T-helper 9 cell (primary cell): ENCODE data around the gene LMX1B.
"Not testable (repeated sequence)": the region's sequence is repeated elsewhere in the genome, so short reads cannot be mapped to it uniquely, and the experiment has no call there.

ENCODE experiments used
- DNase-seq: peaks from one replicate; pipeline ENCODE4 v3.0.0-alpha.2; 2020

LMX1B gene

GRCh38 chr9:126699401-126699881 lies 85.7 kb downstream of the LMX1B start:
- no peak for DNase-seq

GRCh38 chr9:126700296-126700695 lies 86.6 kb downstream of the LMX1B start:
- no peak for DNase-seq

- DNase-seq: no peak
Measured at GRCh38 chr9:126700903-126701812, 87.4 kb downstream of the LMX1B start.

- no peak for DNase-seq
Measured at GRCh38 chr9:126701813-126702140, 88.0 kb downstream of the LMX1B start.

- peak; percentile 38 for DNase-seq
Measured at GRCh38 chr9:126702151-126703001, 88.6 kb downstream of the LMX1B start.

- no peak for DNase-seq
Measured at GRCh38 chr9:126703002-126703865, 89.5 kb downstream of the LMX1B start.

- no peak for DNase-seq
Measured at GRCh38 chr9:126703866-126704156, 90.1 kb downstream of the LMX1B start.

- no peak for DNase-seq
Measured at GRCh38 chr9:126704157-126704891, 90.6 kb downstream of the LMX1B start.

GRCh38 chr9:126704892-126705766 lies 91.4 kb downstream of the LMX1B start:
- DNase-seq: peak; percentile 84

GRCh38 chr9:126705767-126706697 lies 92.3 kb downstream of the LMX1B start:
- DNase-seq: peak; percentile 71

- no peak for DNase-seq
Measured at GRCh38 chr9:126706698-126707053, 92.9 kb downstream of the LMX1B start.

- DNase-seq: no peak
Measured at GRCh38 chr9:126707083-126707482, 93.4 kb downstream of the LMX1B start.

GRCh38 chr9:126707712-126708111 lies 94.0 kb downstream of the LMX1B start:
- DNase-seq: not testable (repeated sequence)

GRCh38 chr9:126708178-126708577 lies 94.5 kb downstream of the LMX1B start:
- DNase-seq: no peak

- DNase-seq: no peak
Measured at GRCh38 chr9:126709241-126709640, 95.5 kb downstream of the LMX1B start.

- DNase-seq: no peak
Measured at GRCh38 chr9:126715382-126715781, 101.7 kb downstream of the LMX1B start.

- not testable (repeated sequence) for DNase-seq
Measured at GRCh38 chr9:126717441-126717840, 103.7 kb downstream of the LMX1B start.

GRCh38 chr9:126719618-126720031 lies 105.9 kb downstream of the LMX1B start:
- DNase-seq: peak; percentile 81

- DNase-seq: no peak
Measured at GRCh38 chr9:126720036-126720435, 106.3 kb downstream of the LMX1B start.
